Fibroblast of skin of back (primary cell): ENCODE measurements around the gene RIPOR3.
A peak's percentile ranks its signal among the peaks of the same experiment; 100 is the strongest.
"Not testable (repeated sequence)": the region's sequence is repeated elsewhere in the genome, so short reads cannot be mapped to it uniquely, and the experiment has no call there.

Source experiments
- DNase-seq: peaks from one replicate; pipeline ENCODE4 v3.0.0-alpha.2; 2013

The RIPOR3 gene

GRCh38 chr20:50604451-50604850 is 86.9 kb downstream of the RIPOR3 start:
- DNase-seq = no peak

- DNase-seq = no peak
Observed at GRCh38 chr20:50602432-50603088, 88.8 kb downstream of the RIPOR3 start.

GRCh38 chr20:50601511-50602431 is 89.6 kb downstream of the RIPOR3 start:
- DNase-seq = no peak

- no peak for DNase-seq
Observed at GRCh38 chr20:50600281-50600895, 91.0 kb downstream of the RIPOR3 start.

GRCh38 chr20:50598768-50599167 is 92.6 kb downstream of the RIPOR3 start:
- not testable (repeated sequence) for DNase-seq

DNA sequence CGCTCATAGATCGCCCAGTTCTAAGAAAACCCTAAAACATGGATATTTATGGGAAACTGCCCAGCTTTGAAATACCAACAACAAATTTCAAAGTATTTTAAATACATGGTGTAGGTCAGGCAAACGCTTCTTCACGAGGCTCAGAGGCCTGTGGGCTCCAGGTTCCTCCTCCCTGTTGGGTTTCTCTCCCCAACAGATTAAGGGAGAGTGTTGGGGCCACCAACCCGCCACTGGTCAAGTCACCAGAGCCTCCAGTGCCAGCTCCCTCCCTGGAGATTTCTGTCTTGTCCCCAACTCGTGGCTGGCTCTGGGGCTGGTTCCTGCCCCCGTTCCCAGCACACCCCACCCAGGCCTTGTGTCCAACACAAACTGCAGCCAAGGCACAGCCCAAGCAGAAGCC is 93.3 kb downstream of the RIPOR3 start:
- DNase-seq = no peak

DNA sequence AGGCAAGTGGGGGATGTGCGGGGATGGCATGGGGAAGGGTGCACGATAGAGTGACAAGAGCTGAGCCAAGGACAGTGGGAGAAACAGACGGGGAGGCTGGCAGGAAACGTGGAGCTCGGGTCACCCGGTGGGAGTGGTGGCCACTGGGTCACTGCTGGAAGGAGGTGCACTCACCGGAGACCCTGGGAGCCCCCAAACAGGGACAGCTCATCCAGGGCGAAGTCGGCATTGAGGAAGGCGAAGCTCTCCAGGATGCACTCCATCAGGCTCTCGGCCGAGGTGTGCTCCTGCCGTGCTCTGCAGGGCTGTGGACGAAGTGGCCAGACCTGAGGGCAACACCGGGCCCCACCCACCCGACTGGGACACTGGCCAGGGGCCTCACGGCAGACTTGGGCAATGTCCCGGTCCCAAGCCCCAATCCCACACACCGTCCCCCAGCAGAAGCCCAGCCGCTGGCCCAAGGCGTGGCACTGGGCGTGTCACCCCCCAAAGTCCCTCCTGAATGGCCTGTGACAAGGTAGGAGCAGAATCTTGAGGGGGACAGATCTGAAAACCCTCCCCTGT is 93.9 kb downstream of the RIPOR3 start:
- DNase-seq = no peak

DNA sequence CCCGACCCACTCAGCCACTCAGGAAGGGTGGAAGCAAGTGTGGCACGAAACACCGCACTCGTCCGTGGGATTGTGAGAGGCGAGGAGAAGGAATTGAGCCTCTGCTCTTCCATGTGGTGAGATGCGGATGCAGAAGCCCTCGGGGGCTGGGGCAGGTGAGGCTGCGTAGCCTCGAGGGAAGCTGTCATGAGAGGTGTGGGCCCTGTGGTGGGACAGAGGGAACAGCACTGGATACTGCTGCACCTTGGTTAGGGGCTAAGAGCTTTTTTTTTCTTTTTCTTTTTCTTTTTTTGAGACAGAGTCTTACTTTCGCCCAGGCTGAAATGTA is 94.7 kb downstream of the RIPOR3 start:
- DNase-seq = no peak

DNA sequence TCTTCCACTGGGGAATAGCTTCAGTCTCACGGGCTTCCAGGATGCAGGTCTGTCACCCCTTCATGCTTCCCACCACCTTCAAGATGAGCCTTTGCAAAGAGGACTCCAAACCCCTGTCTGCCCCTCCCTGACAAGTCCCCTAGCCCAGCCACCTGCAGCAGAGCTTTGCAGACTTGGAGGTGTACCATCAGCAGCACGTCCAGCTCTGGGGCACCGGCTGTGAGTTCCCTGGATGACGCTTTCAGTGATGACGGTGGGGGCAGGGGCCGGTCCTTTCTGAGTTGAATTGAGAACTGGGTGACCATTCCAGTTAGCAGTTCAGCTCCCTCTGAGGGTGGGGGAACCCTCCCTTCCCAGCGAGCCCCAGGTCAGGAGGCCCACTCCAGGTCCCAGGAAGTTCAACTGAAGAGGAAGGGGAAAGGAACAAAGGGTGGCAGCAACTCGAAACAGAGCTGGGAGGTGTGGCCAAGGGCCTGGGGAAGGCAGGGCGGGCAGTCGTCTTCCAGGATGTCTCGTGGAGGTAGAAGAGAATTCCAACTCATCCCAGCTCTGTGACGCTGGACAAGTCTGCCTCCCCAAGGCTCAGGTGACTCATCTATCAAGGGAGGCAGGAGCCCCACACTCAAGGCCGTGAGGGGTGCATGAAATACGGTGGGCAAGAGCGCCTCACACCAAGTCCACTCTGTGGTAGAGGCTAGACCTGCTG is 95.2 kb downstream of the RIPOR3 start:
- DNase-seq = peak; percentile 13

- no peak for DNase-seq
Observed at GRCh38 chr20:50595433-50595895, 95.9 kb downstream of the RIPOR3 start.

GRCh38 chr20:50594591-50595432 is 96.5 kb downstream of the RIPOR3 start:
- DNase-seq = no peak

GRCh38 chr20:50594231-50594590 is 97.1 kb downstream of the RIPOR3 start:
- DNase-seq = no peak

DNA sequence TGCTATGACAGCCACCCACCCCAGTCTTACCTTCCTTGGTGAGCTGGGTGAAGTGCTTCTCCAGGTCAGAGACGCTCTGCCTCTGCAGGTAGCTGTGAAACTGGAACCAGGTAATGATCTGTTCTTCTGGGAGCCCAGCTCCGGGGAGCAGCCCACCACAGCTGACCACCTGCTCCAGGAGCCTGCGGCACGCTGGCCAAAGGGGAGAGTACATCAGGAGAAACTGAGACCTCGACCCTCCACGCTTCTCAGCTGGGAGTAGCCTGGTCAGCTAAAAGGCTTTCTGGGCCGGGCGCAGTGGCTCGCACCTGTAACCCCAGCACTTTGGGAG is 98.4 kb downstream of the RIPOR3 start:
- no peak for DNase-seq

DNA sequence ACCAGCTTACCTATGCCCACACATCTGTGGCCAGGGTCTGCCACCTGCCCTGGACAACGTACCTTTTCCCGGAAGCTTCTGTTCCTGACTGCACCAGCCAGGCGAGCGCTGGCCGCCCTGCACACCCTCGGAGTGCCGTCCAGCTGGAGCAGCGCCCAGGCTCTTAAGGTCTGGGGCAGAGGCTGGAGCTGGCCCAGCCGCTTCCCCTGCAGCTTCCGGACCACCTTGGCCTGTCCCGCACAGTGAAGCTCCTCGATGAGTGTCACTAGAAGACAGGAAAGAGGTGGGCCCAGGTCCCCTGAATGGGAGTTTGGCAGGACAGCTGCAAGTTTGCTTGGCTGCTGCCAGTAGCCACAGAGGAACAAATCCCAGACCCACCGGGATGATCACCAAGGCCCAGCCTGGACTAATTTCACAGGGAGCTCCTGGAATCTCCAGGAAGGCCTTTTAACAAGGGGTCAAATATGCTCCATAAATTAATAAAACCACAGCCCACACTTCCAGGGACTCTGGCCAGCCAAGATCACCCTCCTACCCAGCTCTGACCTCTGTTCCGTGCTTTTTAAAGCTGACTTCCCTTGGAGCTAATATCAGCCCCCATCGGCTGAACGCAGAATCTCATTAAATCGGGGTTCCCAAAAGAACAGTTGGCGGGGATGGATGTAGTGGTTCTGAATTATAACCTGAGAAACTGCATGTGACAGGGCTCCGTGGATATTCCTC is 98.9 kb downstream of the RIPOR3 start:
- no peak for DNase-seq

GRCh38 chr20:50591233-50591852 is 100.0 kb downstream of the RIPOR3 start:
- DNase-seq = no peak

DNA sequence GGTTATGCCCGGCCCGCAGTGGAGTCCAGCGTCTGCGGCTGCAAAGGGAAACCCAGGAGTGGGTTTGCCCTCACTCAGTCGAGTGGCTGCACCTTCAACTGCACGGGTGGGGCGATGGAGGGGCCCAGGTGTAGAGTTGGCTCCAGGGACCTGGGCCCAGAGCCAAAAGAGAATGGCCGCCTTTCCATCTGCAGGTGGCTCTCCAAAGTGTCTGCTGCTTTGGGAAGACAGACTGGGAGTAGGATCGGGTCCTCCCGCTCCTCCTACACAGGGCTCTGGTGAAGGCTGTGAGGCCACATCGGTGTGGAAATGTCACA is 101.0 kb downstream of the RIPOR3 start:
- DNase-seq = no peak

DNA sequence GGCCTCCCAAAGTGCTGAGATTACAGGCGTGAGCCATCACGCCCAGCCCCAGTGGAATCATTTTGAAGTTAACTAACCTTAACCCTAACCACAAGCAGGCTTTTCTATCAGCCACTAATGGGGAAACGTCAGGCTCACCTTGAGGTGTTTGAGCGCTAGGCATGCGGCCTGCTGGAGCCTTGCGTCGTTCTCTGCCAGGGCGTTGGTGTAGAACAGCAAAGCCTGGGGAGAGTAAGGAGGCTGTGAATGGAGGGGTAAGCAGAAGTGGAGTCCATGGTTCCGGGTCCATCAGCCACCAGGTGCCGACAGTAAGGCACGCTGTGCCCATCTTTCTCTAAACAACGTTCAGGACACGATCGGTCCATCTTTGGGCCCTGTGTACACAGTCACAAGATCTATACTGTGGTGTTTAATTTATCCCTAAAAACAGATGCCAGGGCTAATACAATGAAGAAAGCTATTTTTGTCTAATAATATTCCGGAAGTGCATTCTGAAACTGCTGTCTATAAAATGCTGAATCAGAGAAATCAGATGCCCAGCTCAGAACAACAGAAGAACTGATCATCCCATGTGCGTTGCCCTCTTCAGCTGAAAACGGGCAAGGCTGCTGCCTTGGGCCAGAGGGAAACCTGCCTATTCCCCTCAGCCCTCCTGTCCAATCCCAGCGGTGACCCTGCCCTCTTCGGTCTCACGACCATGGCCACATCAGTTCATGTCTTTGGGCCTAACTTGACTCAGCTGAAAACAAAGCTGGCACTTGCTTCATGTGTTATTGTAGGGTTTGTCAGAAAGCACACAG is 101.6 kb downstream of the RIPOR3 start:
- no peak for DNase-seq

DNA sequence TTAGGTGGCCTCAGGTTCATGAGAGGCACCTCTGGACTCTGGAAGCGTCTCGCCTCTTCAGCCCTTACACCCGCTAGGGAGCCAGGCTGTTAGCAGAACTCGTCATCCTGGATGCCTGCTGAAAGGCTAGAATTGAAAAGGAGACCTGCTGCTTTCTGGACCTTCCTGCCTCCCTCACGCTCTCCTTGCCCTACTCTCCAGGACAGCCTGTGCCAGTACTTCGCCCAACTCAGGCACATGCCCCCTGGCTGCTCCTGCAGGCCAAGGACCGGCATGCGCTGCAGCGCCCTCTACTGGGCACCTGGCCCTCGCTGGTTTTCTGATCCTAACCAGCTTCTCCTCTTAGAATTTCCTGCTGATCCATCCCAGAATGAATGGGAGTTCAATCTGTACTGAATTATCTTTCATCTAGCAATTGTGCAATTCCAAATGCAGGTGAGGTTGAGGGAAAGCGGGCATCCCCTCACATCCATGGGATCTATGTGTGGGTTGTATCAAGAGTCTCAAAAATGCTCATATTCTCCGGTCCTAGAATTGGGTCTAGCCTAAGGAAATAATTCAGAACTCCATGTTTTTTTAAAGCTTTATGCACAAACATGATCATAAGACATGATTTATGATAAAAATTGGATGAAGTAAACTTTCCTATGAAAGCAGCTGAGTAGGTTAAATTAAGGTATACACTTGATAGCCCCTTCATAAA is 103.2 kb downstream of the RIPOR3 start:
- DNase-seq = peak; percentile 44

DNA sequence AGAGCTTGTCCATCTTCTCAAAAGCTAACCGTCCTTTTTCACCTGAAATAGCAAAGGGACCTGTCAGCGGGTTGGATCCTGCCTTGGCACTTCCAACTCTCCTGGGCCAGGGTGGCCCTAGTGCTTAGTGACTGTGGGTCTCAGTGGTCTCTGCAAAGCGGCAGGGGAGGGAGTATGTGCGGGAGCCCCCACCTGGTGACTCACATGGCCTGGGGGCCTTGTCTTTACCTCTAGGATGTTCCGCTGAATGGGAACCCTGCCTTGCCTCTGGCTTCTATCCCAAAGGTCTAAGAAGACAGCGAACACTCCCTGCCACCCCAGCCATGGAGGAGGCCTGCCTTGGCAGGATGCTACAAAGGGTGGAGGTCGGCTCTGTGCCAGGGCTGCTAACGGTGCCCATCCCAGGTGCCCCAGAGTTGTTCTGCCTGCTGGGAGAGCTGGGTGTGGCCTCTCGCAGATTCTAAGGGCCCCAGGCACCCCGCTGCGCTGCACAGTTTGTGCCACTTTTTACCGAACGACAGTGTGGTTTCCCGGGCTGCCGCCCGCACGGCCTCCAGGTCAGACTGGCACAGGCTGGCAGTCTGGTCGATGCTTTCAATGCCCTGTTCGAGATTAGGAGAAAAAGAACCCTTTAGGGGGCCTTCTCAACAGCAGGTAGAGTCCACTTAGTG is 103.9 kb downstream of the RIPOR3 start:
- DNase-seq = no peak
